ENCODE data around the gene ITFG2. TPM values are rescaled to one million over a fixed set of nuclear protein-coding genes. Genes with fewer than 3 reads are reported as not detected.

The ITFG2 gene
- total RNA-seq, 1 experiment from 2014 or later, result 41.3 TPM

- H3K36me3 ChIP-seq (ENCODE audit: low read depth), result no peaks in the 10 kb centered on the region
- H2AFZ ChIP-seq, result no peak overlapping the region
- DNase-seq, result no peak
- H3K9me2 ChIP-seq (ENCODE audit: insufficient read depth), result no peaks in the 10 kb centered on the region
- BruUV-seq (replicated peaks), result no TSS peak
- TF ChIP-seq, protein P1, sequence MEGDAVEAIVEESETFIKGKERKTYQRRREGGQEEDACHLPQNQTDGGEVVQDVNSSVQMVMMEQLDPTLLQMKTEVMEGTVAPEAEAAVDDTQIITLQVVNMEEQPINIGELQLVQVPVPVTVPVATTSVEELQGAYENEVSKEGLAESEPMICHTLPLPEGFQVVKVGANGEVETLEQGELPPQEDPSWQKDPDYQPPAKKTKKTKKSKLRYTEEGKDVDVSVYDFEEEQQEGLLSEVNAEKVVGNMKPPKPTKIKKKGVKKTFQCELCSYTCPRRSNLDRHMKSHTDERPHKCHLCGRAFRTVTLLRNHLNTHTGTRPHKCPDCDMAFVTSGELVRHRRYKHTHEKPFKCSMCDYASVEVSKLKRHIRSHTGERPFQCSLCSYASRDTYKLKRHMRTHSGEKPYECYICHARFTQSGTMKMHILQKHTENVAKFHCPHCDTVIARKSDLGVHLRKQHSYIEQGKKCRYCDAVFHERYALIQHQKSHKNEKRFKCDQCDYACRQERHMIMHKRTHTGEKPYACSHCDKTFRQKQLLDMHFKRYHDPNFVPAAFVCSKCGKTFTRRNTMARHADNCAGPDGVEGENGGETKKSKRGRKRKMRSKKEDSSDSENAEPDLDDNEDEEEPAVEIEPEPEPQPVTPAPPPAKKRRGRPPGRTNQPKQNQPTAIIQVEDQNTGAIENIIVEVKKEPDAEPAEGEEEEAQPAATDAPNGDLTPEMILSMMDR (conservative IDR thresholded peaks at IDR 0.05), result no peak
- TF ChIP-seq EZH2 (IDR thresholded peaks at IDR 0.05; ENCODE audit: low read depth), result no peak
- ChIA-PET CTCF (interaction anchor here (0.7 kb wide), 1 partner anchor 122 kb away, joined by 6 read pairs; no protein-coding TSS in a partner anchor), POLR2A (ENCODE audit: unreplicated experiment) (no interaction called here)
- no peak overlapping the region for H3K4me3 ChIP-seq
- H3K27ac ChIP-seq, result no peak overlapping the region
- H3F3A ChIP-seq (ENCODE audit: insufficient read depth, low read depth), result no peaks in the 10 kb centered on the region
- no peaks in the 10 kb centered on the region for H3K79me2 ChIP-seq (ENCODE audit: low read depth)
- peaks cover 9% of the 10 kb centered on the region for H3K4me1 ChIP-seq (replicated peaks; ENCODE audit: insufficient read depth)
- intact Hi-C loops (cut with micrococcal nuclease; ENCODE audit: unreplicated experiment), result no loop called here
- peaks cover 80% of the 10 kb centered on the region for H3K27me3 ChIP-seq (ENCODE audit: insufficient read depth, low read depth)
- no peaks in the 10 kb centered on the region for H4K20me1 ChIP-seq (ENCODE audit: insufficient read depth)
- no peak overlapping the region for H3K4me2 ChIP-seq
- H3K9me3 ChIP-seq (ENCODE audit: insufficient read depth, low read depth), result no peaks in the 10 kb centered on the region
Measured at GRCh38 chr12:2765052-2765451, 47.4 kb upstream of the ITFG2 start.

DNA sequence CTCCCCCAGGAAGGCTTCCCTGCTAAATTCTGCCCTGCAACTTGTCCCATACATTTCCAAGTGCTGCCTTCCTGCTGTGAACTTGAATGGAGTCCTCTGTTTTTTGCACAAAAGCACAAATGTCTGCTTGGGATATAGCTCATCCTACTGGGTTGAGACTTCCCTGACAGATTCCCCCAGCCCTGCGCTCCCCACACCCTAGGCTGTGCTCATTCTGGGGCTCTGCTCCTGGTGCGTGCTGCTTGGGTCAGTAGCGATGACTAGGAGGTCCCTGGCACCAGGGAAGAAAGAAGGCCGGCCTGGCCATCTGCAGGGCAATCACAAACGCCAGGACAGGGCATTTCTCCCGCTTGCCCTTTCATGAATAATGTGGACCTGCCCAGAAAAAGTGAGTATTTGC is 46.9 kb upstream of the ITFG2 start:
- ChIA-PET POLR2A (ENCODE audit: unreplicated experiment) (no interaction called here), CTCF (no interaction called here)
- Histone ChIP-seq H3K4me2 (no peak overlapping the region), H3K79me2 (ENCODE audit: low read depth) (no peaks in the 10 kb centered on the region), H4K20me1 (ENCODE audit: insufficient read depth) (no peaks in the 10 kb centered on the region), H2AFZ (no peak overlapping the region), H3F3A (ENCODE audit: insufficient read depth, low read depth) (no peaks in the 10 kb centered on the region), H3K9me2 (ENCODE audit: insufficient read depth) (no peaks in the 10 kb centered on the region), H3K4me1 (replicated peaks; ENCODE audit: insufficient read depth) (peaks cover 11% of the 10 kb centered on the region), H3K27me3 (ENCODE audit: insufficient read depth, low read depth) (peaks cover 74% of the 10 kb centered on the region), H3K4me3 (no peak overlapping the region), H3K27ac (no peak overlapping the region), H3K36me3 (ENCODE audit: low read depth) (no peaks in the 10 kb centered on the region), H3K9me3 (ENCODE audit: insufficient read depth, low read depth) (no peaks in the 10 kb centered on the region)
- no peak for DNase-seq
- BruUV-seq (replicated peaks), result no TSS peak
- intact Hi-C loops (cut with micrococcal nuclease; ENCODE audit: unreplicated experiment), result no loop called here
- TF ChIP-seq, protein P1 (conservative IDR thresholded peaks at IDR 0.05), result no peak
- TF ChIP-seq EZH2 (IDR thresholded peaks at IDR 0.05; ENCODE audit: low read depth), result no peak

DNA sequence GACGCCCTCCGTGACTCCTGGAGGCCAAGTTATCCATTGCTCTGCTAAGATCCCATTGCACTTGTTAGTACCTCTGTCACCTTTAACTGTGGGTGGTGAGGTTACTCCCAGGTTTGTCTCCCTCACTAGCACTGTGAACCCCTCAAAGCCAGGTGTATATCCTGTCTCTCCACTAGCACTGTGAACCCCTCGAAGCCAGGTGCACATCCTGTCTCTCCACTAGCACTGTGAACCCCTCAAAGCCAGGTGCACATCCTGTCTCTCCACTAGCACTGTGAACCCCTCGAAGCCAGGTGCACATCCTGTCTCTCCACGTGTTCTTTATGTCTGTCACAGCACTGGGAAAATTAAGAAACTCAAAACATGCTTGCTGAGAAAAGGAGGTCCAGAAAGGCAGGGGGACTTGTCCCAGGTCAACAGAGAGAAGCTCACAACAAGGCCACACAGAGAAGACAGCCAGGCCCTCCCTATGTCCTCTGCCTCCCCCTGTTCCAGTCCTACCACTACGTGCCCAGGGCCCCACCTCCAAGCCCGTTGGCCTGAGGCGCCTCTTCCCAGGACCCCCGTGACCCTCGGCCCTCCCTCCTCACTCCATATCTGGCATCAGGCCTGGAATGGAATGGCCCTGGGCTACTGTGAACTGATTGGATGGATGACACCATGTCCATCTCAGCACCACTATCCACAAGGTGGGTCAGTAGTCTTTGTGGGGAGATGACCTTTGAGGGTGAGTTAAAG is 44.1 kb upstream of the ITFG2 start:
- no peaks in the 10 kb centered on the region for H3K9me3 ChIP-seq (ENCODE audit: insufficient read depth, low read depth)
- ChIA-PET POLR2A (ENCODE audit: unreplicated experiment) (no interaction called here), CTCF (no interaction called here)
- DNase-seq, result no peak
- no peaks in the 10 kb centered on the region for H3K9me2 ChIP-seq (ENCODE audit: insufficient read depth)
- peaks cover 67% of the 10 kb centered on the region for H3K27me3 ChIP-seq (ENCODE audit: insufficient read depth, low read depth)
- no peaks in the 10 kb centered on the region for H4K20me1 ChIP-seq (ENCODE audit: insufficient read depth)
- no TSS peak for BruUV-seq (replicated peaks)
- H3K4me3 ChIP-seq, result no peak overlapping the region
- no peak overlapping the region for H3K27ac ChIP-seq
- TF ChIP-seq, protein P1 (conservative IDR thresholded peaks at IDR 0.05), result no peak
- no peak for TF ChIP-seq EZH2 (IDR thresholded peaks at IDR 0.05; ENCODE audit: low read depth)
- no peaks in the 10 kb centered on the region for H3K36me3 ChIP-seq (ENCODE audit: low read depth)
- peaks cover 11% of the 10 kb centered on the region for H3K4me1 ChIP-seq (replicated peaks; ENCODE audit: insufficient read depth)
- H3K4me2 ChIP-seq, result no peak overlapping the region
- H2AFZ ChIP-seq, result no peak overlapping the region
- intact Hi-C loops (cut with micrococcal nuclease; ENCODE audit: unreplicated experiment), result no loop called here
- no peaks in the 10 kb centered on the region for H3F3A ChIP-seq (ENCODE audit: insufficient read depth, low read depth)
- H3K79me2 ChIP-seq (ENCODE audit: low read depth), result no peaks in the 10 kb centered on the region
